BLaER1 treated with 17β-estradiol and CSF1 and Interleukin-3, amounts not matched to agents 10 nM and 100 nM (cell line): ENCODE measurements around the gene TIRAP.

Experiments
- H3K27ac ChIP-seq, 11 experiments: shearing (Covaris generic); formaldehyde crosslinking; 2 replicates each; pipeline ENCODE4 v1.8.1; 2022
- H3K27me3 ChIP-seq, 11 experiments: shearing (Covaris generic); formaldehyde crosslinking; 2 replicates each; pipeline ENCODE4 v1.8.1; 2022
- H3K36me3 ChIP-seq, 11 experiments: shearing (Covaris generic); formaldehyde crosslinking; 2 replicates each; pipeline ENCODE4 v1.8.1; 2022
- H3K4me1 ChIP-seq, 10 experiments: shearing (Covaris generic); formaldehyde crosslinking; 2 replicates each; pipeline ENCODE4 v1.8.1; 2022
- H3K4me2 ChIP-seq, 11 experiments: shearing (Covaris generic); formaldehyde crosslinking; 2 replicates each; pipeline ENCODE4 v1.8.1; 2022
- H3K4me3 ChIP-seq, 10 experiments: shearing (Covaris generic); formaldehyde crosslinking; 2 replicates each; pipeline ENCODE4 v1.8.1; 2022
- H3K9ac ChIP-seq, 11 experiments: shearing (Covaris generic); formaldehyde crosslinking; 2 replicates each; pipeline ENCODE4 v1.8.1; 2022
- H3K9me3 ChIP-seq, 11 experiments: shearing (Covaris generic); formaldehyde crosslinking; replicated peaks in 1 of 11; 2 replicates each; pipeline ENCODE4 v1.8.1; 2022
- H4K20me1 ChIP-seq, 11 experiments: shearing (Covaris generic); formaldehyde crosslinking; 2 replicates each; pipeline ENCODE4 v1.8.1; 2022
- Cebpa-rat ChIP-seq, 11 experiments: shearing (Covaris generic); IDR thresholded peaks; 2 replicates each; pipeline ENCODE4 v1.8.1; 2022

Gene TIRAP

DNA sequence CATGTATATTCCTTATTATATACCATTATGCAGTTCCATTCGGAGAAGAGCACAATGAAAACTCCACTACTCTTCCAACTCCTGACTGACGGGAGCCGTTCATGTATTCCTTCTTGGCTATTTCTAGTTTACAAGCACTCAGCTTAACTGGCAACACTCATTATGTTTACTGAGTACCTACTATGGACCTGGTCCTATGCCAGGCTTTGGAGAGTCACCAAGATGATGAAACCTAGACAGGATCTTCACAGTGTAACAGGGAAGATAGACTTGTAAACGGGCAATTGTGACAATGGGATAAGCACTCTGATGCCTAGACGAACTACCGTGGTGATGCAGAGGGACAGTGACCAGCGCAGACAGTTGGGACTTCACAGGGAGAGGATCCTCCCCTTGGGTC lies 50.2 kb downstream of the TIRAP start:
- no peaks in the 10 kb centered on the region for H3K27me3 ChIP-seq
- peaks cover 29 to 44% (median 37%) of the 10 kb centered on the region in 10 experiments for H3K4me1 ChIP-seq
- H3K4me2 ChIP-seq = no peak overlapping the region
- no peaks in the 10 kb centered on the region for H3K9me3 ChIP-seq
- H3K36me3 ChIP-seq = peaks cover 13 to 47% (median 33%) of the 10 kb centered on the region in 11 experiments; a peak in 21 of 22 replicates
- H4K20me1 ChIP-seq = peaks cover 0 to 49% (median 0%) of the 10 kb centered on the region in 11 experiments; a peak in 9 of 22 replicates
- no peak overlapping the region for H3K27ac ChIP-seq
- H3K9ac ChIP-seq = no peak overlapping the region
- no peak for TF ChIP-seq Cebpa-rat (IDR thresholded peaks at IDR 0.05)
- H3K4me3 ChIP-seq = no peak overlapping the region

DNA sequence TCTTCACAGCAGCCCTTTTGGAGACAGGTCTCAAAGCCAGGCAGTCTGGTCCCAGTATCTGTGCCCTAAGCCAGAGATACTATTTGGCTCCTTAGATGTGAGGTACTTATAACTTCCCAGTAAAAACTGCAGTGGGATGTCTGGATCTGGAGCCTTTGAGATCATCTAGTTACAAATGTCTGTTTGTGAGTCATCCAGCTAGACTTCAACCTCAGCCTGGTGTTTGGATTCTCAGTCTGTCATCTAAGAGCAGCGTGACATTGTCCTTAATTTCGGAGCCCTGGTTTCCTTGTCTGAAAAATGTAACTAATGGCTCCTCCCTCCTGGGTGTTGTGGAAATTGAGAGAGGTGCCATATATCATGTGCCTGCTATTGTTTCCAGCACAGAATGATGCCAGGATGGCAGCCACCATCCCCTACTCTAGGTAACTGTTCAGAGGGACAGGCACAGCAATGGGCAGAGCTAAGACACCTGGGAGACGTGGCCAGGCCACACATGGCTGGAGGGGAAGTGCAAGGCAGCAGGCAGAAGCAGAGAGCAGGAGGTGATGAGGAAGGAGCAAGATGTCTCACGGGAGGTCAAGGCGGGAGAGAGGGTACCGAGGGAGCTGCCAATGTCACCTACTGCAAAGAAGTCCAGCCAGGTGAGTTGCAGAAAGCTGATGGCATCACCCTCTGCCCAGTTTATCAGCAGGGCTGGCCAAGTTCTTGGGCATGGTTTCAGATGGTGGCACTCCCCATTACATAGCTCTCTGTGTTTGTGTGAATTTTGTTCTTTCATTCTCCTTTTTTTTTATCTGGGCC lies 52.0 kb downstream of the TIRAP start:
- no peak for TF ChIP-seq Cebpa-rat (IDR thresholded peaks at IDR 0.05)
- peaks cover 0 to 46% (median 0%) of the 10 kb centered on the region in 11 experiments; a peak in 5 of 22 replicates for H4K20me1 ChIP-seq
- H3K9me3 ChIP-seq = no peaks in the 10 kb centered on the region
- H3K4me2 ChIP-seq = peak overlapping the region; percentile 56 to 92 (median 79); a peak in 21 of 22 replicates
- H3K27me3 ChIP-seq = no peaks in the 10 kb centered on the region
- no peak overlapping the region for H3K4me3 ChIP-seq
- H3K27ac ChIP-seq = peak overlapping the region in 2 of 11 experiments; percentile 5 to 72; a peak in 2 of 22 replicates
- H3K9ac ChIP-seq = no peak overlapping the region
- H3K4me1 ChIP-seq = peaks cover 29 to 43% (median 40%) of the 10 kb centered on the region in 10 experiments
- H3K36me3 ChIP-seq = peaks cover 29 to 52% (median 45%) of the 10 kb centered on the region in 11 experiments; a peak in 21 of 22 replicates

DNA sequence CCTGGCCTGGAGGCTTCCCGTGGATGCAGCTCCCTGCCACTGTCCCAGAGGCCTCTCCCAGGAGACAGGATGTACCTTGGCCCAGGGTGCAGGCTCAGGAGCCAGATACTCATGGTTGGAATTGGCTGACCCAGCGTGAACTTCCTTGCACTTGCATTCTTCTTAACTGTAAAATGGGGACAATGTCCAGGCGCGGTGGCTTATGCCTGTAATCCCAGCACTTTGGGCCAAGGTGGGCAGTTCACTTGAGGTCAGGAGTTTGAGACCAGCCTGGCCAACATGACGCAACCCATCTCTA lies 52.5 kb downstream of the TIRAP start:
- Histone ChIP-seq H3K4me3 (no peak overlapping the region), H3K27me3 (no peaks in the 10 kb centered on the region), H3K27ac (peak overlapping the region in 3 of 11 experiments; percentile 63 to 72 (median 65); a peak in 4 of 22 replicates), H3K9ac (0 out of 22 replicates have a peak overlapping the region, but pooled peaks of 1 of the 11 experiments have one; percentile 38), H3K4me2 (peak overlapping the region; percentile 56 to 92 (median 79); a peak in 21 of 22 replicates), H4K20me1 (peaks cover 0 to 51% (median 0%) of the 10 kb centered on the region in 11 experiments; a peak in 6 of 22 replicates), H3K36me3 (peaks cover 30 to 57% (median 48%) of the 10 kb centered on the region in 11 experiments; a peak in 21 of 22 replicates), H3K4me1 (peaks cover 29 to 47% (median 41%) of the 10 kb centered on the region in 10 experiments), H3K9me3 (no peaks in the 10 kb centered on the region)
- no peak for TF ChIP-seq Cebpa-rat (IDR thresholded peaks at IDR 0.05)

DNA sequence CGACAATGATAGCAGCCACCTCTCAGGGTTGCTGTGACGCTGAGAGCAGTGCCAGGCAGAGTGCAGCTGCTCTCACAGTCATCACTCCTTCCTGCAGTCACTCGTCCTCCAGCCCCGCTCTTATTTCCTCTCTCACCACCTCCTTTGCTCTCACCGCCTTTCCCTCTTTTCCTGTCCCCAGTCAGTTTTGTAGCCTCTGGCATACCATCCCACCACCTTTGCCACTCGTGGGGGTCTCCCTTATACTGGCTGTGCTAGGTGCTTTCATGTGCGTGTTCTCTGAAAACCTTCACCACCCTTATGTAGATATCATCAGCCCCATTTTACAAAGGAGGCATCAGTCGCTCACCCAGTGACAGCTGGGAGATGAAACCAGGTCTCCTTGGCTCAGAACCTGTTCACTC lies 53.2 kb downstream of the TIRAP start:
- Histone ChIP-seq H3K4me1 (peaks cover 32 to 54% (median 49%) of the 10 kb centered on the region in 10 experiments), H3K36me3 (peaks cover 30 to 58% (median 46%) of the 10 kb centered on the region in 11 experiments; a peak in 21 of 22 replicates), H4K20me1 (peaks cover 0 to 51% (median 0%) of the 10 kb centered on the region in 11 experiments; a peak in 6 of 22 replicates), H3K27me3 (no peaks in the 10 kb centered on the region), H3K4me3 (0 out of 20 replicates have a peak overlapping the region, but pooled peaks of 1 of the 10 experiments have one; percentile 9), H3K27ac (peak overlapping the region in 8 of 11 experiments; percentile 41 to 72 (median 54); a peak in 15 of 22 replicates), H3K9me3 (no peaks in the 10 kb centered on the region), H3K9ac (peak overlapping the region in 7 of 11 experiments; percentile 18 to 61 (median 38); a peak in 11 of 22 replicates), H3K4me2 (peak overlapping the region; percentile 56 to 92 (median 79))
- no peak for TF ChIP-seq Cebpa-rat (IDR thresholded peaks at IDR 0.05)

DNA sequence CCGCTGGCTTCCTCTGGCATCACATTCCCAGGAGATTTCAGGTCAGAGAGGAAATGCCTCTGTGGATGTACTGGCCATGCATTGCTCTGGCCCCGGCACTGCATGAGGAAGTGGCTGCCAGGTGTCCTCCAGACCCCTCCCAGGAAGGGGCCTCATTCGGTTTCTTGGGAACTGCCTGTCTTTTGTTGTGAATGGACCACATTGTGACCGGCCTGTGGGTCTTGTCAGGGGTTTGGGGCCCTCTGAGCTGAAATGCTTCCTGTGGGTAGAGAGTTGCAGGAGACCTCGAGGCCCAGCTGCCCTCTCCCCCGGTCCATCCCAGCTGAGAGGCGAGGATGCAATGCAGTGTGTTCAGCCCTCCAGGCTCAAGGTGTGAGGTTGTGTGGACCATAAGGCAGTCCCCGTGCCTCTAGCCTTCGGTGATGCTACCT lies 53.8 kb downstream of the TIRAP start:
- H3K9me3 ChIP-seq = no peaks in the 10 kb centered on the region
- TF ChIP-seq Cebpa-rat (IDR thresholded peaks at IDR 0.05) = no peak
- peak overlapping the region in 8 of 11 experiments; percentile 41 to 72 (median 54); a peak in 15 of 22 replicates for H3K27ac ChIP-seq
- H3K9ac ChIP-seq = peak overlapping the region in 9 of 11 experiments; percentile 7 to 61 (median 37); a peak in 11 of 22 replicates
- no peaks in the 10 kb centered on the region for H3K27me3 ChIP-seq
- peak overlapping the region; percentile 56 to 92 (median 79) for H3K4me2 ChIP-seq
- peaks cover 37 to 60% (median 54%) of the 10 kb centered on the region in 10 experiments for H3K4me1 ChIP-seq
- peaks cover 27 to 57% (median 45%) of the 10 kb centered on the region in 11 experiments; a peak in 21 of 22 replicates for H3K36me3 ChIP-seq
- peaks cover 0 to 56% (median 0%) of the 10 kb centered on the region in 11 experiments; a peak in 6 of 22 replicates for H4K20me1 ChIP-seq
- peak overlapping the region in 3 of 10 experiments; percentile 9 to 17 (median 10); a peak in 3 of 20 replicates for H3K4me3 ChIP-seq

DNA sequence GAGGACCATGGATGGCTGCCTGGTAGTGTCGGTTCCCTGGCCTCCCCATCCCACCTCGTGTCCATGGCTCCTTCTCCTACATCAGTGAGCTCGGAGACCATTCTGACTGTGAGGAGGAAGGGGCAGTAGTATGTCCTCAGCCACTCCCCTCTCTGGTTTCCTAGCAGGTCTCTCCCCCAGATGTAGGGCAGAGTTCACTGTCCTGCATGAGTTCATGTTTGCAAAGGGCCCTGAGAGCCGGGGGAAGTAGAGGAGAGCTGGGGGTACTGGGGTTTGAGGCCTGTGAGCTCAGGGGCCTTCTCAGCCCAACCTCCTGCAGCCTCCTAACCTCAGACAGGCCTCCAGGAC lies 54.2 kb downstream of the TIRAP start:
- Histone ChIP-seq H4K20me1 (peaks cover 0 to 56% (median 0%) of the 10 kb centered on the region in 11 experiments; a peak in 6 of 22 replicates), H3K9me3 (no peaks in the 10 kb centered on the region), H3K36me3 (peaks cover 22 to 57% (median 45%) of the 10 kb centered on the region in 11 experiments; a peak in 21 of 22 replicates), H3K9ac (peak overlapping the region in 8 of 11 experiments; percentile 7 to 61 (median 38); a peak in 9 of 22 replicates), H3K27ac (peak overlapping the region in 7 of 11 experiments; percentile 42 to 72 (median 55); a peak in 14 of 22 replicates), H3K4me2 (peak overlapping the region; percentile 56 to 92 (median 79)), H3K4me1 (peaks cover 41 to 64% (median 58%) of the 10 kb centered on the region in 10 experiments), H3K27me3 (no peaks in the 10 kb centered on the region), H3K4me3 (peak overlapping the region in 1 of 10 experiments; percentile 17; a peak in 2 of 20 replicates)
- TF ChIP-seq Cebpa-rat (IDR thresholded peaks at IDR 0.05) = no peak

DNA sequence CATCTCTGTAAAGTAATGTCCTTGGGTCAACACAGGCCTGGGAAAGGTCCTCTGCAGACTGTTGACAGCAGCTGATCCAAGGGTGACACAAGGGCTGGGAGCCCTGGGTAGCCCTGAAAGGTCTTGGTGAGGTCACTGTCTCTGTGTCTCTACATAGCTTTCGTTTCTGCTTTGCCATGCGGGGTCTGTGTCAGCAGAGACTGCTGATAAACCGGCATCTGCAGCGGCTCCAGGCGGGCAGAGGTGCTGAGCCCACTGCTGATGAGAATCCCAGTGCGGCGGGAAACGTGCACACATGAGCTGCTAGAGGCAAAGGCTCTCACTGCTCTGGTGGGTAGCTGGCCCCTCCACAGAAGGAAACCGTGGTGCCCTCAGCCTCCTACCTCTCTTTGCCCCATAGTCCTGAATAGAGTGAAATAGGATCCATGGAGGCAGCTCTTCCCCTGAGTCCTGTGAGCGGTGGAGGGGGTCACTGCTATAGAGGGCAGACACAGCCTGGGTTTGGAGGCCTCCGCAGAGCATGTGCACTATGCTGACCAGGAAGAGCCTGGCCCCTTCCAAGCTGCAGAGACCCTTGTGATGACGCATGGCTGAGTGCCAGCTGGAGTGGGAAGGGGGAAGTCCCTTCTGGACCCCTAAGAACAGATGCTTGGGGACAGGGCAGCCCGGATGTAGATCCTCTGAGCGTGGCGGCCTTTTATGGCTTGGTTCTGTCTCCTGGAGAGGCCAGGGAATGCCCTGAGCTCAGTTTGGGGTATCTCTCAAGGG lies 54.8 kb downstream of the TIRAP start:
- Histone ChIP-seq H3K4me3 (no peak overlapping the region), H3K36me3 (peaks cover 18 to 57% (median 45%) of the 10 kb centered on the region in 11 experiments; a peak in 20 of 22 replicates), H3K9ac (peak overlapping the region in 4 of 11 experiments; percentile 7 to 61 (median 46); a peak in 4 of 22 replicates), H3K4me1 (peaks cover 46 to 69% (median 64%) of the 10 kb centered on the region in 10 experiments), H3K9me3 (no peaks in the 10 kb centered on the region), H3K4me2 (peak overlapping the region; percentile 56 to 92 (median 79)), H4K20me1 (peaks cover 0 to 59% (median 0%) of the 10 kb centered on the region in 11 experiments; a peak in 6 of 22 replicates), H3K27me3 (no peaks in the 10 kb centered on the region), H3K27ac (peak overlapping the region in 7 of 11 experiments; percentile 42 to 72 (median 55); a peak in 12 of 22 replicates)
- no peak for TF ChIP-seq Cebpa-rat (IDR thresholded peaks at IDR 0.05)
